Measurements from ENCODE around the gene IQCC.

IQCC gene

GRCh38 chr1:32201011-32201855 is 4.2 kb upstream of the IQCC start:
- Mint-ChIP-seq H3K9me3 (ENCODE audit: low read depth) (no peaks in the 10 kb centered on the region), H3K4me1 (ENCODE audit: low read depth) (peaks cover 54% of the 10 kb centered on the region), H3K27ac (peak overlapping the region; percentile 91), H3K4me3 (peak overlapping the region; percentile 89), H3K36me3 (peaks cover 5% of the 10 kb centered on the region), H3K27me3 (no peaks in the 10 kb centered on the region)

DNA sequence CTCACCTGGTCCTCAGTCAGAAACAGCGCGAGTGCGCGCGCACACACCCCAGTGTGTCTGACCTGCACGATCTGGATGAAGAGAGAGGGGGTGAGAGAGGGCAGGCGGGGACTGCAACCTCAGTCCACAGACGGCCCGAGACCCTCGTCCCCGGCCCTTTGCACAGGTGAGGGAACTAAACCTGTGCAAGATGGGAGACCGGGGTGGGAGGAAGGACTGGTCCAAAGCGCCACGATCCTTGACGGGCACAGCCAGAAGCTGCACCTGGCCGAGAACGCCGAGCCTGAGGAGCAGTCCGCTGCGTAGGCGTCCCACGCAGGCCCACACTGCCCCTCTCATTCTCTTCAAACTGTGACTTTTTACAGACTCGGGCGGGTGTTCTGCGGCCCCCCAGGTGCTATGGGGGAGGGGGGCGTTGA is 519 bp upstream of the IQCC start:
- no peaks in the 10 kb centered on the region for H3K9me3 Mint-ChIP-seq (ENCODE audit: low read depth)
- peak overlapping the region; percentile 89 for H3K4me3 Mint-ChIP-seq
- H3K27ac Mint-ChIP-seq = no peak overlapping the region
- peaks cover 36% of the 10 kb centered on the region for H3K4me1 Mint-ChIP-seq (ENCODE audit: low read depth)
- H3K27me3 Mint-ChIP-seq = no peaks in the 10 kb centered on the region
- no peaks in the 10 kb centered on the region for H3K36me3 Mint-ChIP-seq

- H3K4me3 Mint-ChIP-seq = no peak overlapping the region
These were observed 3.0 kb downstream of the IQCC start for GRCh38 chr1:32208469-32208868.

DNA sequence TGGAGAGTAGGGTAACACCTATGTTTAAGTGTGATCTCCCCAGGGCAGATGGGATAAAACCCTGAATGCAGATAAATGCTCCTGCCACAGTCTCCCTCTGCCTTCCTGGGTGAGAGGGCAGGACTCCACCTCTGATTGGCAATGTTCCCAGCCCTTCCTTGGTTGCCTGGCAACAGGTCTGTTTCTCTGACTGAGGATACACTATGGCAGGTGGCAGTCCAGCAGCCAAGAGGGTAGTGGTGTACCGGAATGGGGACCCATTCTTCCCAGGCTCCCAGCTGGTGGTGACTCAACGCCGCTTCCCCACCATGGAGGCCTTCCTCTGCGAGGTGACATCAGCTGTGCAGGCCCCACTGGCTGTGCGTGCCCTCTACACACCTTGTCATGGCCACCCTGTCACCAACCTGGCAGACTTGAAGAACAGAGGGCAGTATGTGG is 3.4 kb downstream of the IQCC start, which contains the start of gene DCDC2B:
Gene DCDC2B (plus strand): TSS at position 199 of the 438 bp plus-strand sequence. CDS start 5 bp downstream, at position 204.
- no peaks in the 10 kb centered on the region for H3K36me3 Mint-ChIP-seq
- peaks cover 9% of the 10 kb centered on the region for H3K4me1 Mint-ChIP-seq (ENCODE audit: low read depth)
- no peaks in the 10 kb centered on the region for H3K27me3 Mint-ChIP-seq
- H3K9me3 Mint-ChIP-seq (ENCODE audit: low read depth) = no peaks in the 10 kb centered on the region
- H3K4me3 Mint-ChIP-seq = no peak within 1 kb of the TSS
- H3K27ac Mint-ChIP-seq = no peak within 1 kb of the TSS

More at GRCh38 chr1:32208469-32208868, 3.0 kb downstream of the IQCC start:
- H3K27me3 Mint-ChIP-seq = no peaks in the 10 kb centered on the region
- H3K27ac Mint-ChIP-seq = no peak overlapping the region
- no peaks in the 10 kb centered on the region for H3K9me3 Mint-ChIP-seq (ENCODE audit: low read depth)
- H3K36me3 Mint-ChIP-seq = no peaks in the 10 kb centered on the region
- peaks cover 12% of the 10 kb centered on the region for H3K4me1 Mint-ChIP-seq (ENCODE audit: low read depth)

- Mint-ChIP-seq H3K27ac (no peak overlapping the region), H3K4me3 (no peak overlapping the region)
These were observed 10.4 kb downstream of the IQCC start for GRCh38 chr1:32215629-32216480.

DNA sequence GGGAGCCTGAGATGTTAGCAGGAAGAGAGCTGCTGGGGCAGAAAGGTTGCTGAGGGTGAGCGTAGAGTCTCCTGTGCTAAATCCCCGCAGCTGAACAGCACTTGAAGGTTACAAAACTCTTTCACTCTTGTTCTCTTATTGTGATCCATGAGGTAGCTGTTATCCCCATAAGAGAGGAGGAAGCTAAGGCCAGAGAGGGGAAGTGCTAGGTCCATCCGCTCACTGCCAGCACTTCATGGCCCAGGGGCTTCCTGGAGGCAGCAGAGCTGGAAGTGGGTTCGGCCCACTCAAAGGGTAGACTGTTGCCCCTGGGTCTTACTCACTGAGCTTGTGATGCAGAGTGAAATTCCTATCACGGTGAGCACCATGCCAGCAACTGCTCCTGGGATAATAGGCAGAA is 11.1 kb downstream of the IQCC start:
- Mint-ChIP-seq H3K4me1 (ENCODE audit: low read depth) (peaks cover 16% of the 10 kb centered on the region), H3K9me3 (ENCODE audit: low read depth) (no peaks in the 10 kb centered on the region), H3K4me3 (no peak overlapping the region), H3K36me3 (no peaks in the 10 kb centered on the region), H3K27ac (no peak overlapping the region), H3K27me3 (no peaks in the 10 kb centered on the region)

More at GRCh38 chr1:32215629-32216480, 10.4 kb downstream of the IQCC start:
- H3K36me3 Mint-ChIP-seq = no peaks in the 10 kb centered on the region
- peaks cover 10% of the 10 kb centered on the region for H3K4me1 Mint-ChIP-seq (ENCODE audit: low read depth)
- no peaks in the 10 kb centered on the region for H3K9me3 Mint-ChIP-seq (ENCODE audit: low read depth)
- H3K27me3 Mint-ChIP-seq = no peaks in the 10 kb centered on the region

DNA sequence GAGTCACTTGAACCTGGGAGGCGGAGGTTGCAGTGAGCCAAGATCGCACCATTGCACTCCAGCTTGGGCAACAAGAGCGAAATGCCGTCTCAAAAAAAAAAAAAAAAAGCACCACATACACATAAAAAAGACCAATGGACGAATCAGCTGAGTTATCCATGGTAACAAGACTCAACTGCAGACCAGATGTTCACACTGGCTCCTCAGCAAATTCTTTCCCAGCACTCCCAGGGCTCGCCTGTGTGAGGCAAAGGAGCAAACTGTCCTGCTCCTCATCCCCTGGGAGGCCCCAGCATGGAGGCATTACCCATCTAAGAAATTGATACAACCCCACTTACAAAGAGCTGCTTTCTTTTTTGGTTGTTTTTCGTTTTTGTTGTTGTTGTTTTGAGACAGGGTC is 13.6 kb downstream of the IQCC start:
- Mint-ChIP-seq H3K36me3 (peaks cover 2% of the 10 kb centered on the region), H3K27me3 (no peaks in the 10 kb centered on the region), H3K27ac (no peak overlapping the region), H3K4me3 (no peak overlapping the region), H3K9me3 (ENCODE audit: low read depth) (no peaks in the 10 kb centered on the region), H3K4me1 (ENCODE audit: low read depth) (peaks cover 26% of the 10 kb centered on the region)

DNA sequence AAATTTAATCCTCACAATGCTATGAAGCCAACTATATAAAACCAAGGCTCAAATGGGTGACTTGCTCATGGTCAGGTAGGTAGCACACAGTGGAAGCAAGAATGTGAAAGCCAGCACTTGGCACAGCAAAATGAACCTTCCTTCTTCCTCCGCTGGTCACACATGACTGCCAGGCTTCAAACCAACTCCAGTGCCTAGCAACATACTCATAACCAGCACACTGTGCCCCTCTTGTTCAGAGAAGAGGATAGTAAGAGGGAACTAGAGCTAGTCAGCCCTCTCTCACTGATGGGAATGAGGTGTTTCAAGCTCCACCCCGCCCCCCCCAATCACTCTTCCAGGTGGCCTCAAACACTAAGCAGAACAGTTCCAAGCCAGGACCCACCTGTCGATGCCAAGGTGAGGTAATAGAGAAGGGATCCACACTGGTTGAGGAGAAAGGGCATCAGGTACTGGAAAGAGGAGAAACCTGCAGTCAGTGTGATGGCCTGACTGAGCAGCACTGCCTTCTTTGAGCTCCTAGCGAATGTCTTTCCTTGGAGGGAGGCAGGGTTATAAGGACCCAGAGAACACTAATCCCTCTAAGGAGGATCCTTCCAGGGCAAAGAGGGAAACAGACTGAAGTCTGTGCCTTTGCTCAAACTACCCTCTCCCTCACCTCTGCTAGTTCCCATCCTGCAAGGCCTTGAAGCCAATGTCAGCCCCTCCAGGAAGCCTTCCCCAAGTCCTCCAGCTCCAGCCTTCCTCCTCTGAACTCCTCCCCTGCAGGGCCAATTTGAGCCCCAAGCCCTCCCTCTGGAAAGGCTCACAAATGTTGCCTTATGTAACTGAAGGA is 15.5 kb downstream of the IQCC start:
- Mint-ChIP-seq H3K36me3 (peaks cover 2% of the 10 kb centered on the region), H3K27ac (peak overlapping the region; percentile 70), H3K4me1 (ENCODE audit: low read depth) (peaks cover 32% of the 10 kb centered on the region)

DNA sequence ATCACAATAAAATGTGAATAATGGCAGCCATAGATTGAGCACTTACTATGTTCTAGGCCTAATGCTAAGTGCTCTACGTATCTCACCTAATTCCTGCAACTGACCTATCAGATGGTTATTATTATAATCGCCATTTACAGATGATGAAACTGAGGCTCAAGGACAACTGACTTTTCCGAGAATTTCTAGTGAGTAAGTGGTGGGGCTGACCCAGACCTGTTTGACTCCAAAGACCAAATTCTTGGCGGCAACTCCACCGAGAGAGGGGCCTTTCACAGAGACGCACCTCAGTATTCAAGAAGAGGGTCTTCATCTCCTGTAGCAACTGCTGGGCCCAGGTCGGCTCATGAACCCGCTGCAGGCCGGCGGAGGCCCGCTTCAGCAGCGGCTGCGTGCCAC is 16.1 kb downstream of the IQCC start:
- Mint-ChIP-seq H3K36me3 (peaks cover 2% of the 10 kb centered on the region), H3K9me3 (ENCODE audit: low read depth) (no peaks in the 10 kb centered on the region), H3K4me3 (peak overlapping the region; percentile 97), H3K4me1 (ENCODE audit: low read depth) (peaks cover 32% of the 10 kb centered on the region), H3K27me3 (no peaks in the 10 kb centered on the region), H3K27ac (peak overlapping the region; percentile 70)

More for the DNA sequence above, 15.5 kb downstream of the IQCC start:
- H3K4me3 Mint-ChIP-seq = peak overlapping the region; percentile 97
- no peaks in the 10 kb centered on the region for H3K9me3 Mint-ChIP-seq (ENCODE audit: low read depth)
- no peaks in the 10 kb centered on the region for H3K27me3 Mint-ChIP-seq

- peak within 1 kb of the TSS; percentile 97 for H3K4me3 Mint-ChIP-seq
- peaks cover 2% of the 10 kb centered on the region for H3K36me3 Mint-ChIP-seq
- H3K27ac Mint-ChIP-seq = peak within 1 kb of the TSS; percentile 98
- H3K27me3 Mint-ChIP-seq = no peaks in the 10 kb centered on the region
- H3K4me1 Mint-ChIP-seq (ENCODE audit: low read depth) = peaks cover 32% of the 10 kb centered on the region
- no peaks in the 10 kb centered on the region for H3K9me3 Mint-ChIP-seq (ENCODE audit: low read depth)
These were observed 16.7 kb downstream of the IQCC start, which contains the start of the genes EIF3I and TMEM234 for GRCh38 chr1:32221980-32222755. Gene EIF3I (plus strand): TSS chr1:32222407. CDS start chr1:32222442, 35 bp downstream. Gene TMEM234 (minus strand): TSS chr1:32222353. CDS start chr1:32222322, 31 bp downstream.

DNA sequence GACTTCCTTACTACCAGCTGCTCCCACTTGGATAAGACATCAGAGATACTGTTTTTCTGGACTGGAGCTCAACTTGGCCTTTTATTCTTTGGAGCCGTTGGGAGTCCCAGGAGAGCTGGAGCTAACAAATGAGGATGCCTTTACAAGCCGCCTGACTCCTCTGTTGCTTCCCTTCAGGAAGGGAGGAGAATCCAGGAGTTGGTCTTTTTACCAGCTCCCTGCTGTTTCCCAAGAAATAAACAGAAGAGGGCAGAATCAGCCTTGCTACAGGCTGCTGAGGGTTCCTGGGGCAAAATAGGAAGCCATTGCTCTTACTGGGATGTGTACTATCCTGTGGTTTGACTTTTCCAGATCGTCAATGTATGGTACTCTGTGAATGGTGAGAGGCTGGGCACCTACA is 18.2 kb downstream of the IQCC start:
- peaks cover 4% of the 10 kb centered on the region for H3K36me3 Mint-ChIP-seq
- H3K27me3 Mint-ChIP-seq = no peaks in the 10 kb centered on the region
- peak overlapping the region; percentile 97 for H3K4me3 Mint-ChIP-seq
- H3K9me3 Mint-ChIP-seq (ENCODE audit: low read depth) = no peaks in the 10 kb centered on the region
- peaks cover 32% of the 10 kb centered on the region for H3K4me1 Mint-ChIP-seq (ENCODE audit: low read depth)
- H3K27ac Mint-ChIP-seq = peak overlapping the region; percentile 98

DNA sequence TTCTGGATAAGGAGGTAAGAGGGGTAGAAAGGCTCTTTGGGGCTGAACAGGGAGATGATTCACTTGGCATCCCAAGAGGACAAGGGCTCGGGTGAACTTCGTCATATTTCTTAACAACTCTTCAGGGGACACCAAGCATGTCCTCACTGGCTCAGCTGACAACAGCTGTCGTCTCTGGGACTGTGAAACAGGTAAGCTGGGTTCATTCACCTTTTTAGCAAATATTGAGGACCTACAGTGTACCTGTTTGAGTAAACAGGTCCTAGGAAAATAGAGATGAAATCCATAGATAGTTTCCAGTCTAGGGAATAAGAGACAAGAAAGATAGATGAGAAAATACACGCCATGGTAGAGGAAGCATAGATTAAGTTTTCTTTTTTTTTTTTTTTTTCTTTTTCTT is 18.8 kb downstream of the IQCC start:
- peak overlapping the region; percentile 85 for H3K27ac Mint-ChIP-seq
- peaks cover 5% of the 10 kb centered on the region for H3K36me3 Mint-ChIP-seq
- no peaks in the 10 kb centered on the region for H3K9me3 Mint-ChIP-seq (ENCODE audit: low read depth)
- no peaks in the 10 kb centered on the region for H3K27me3 Mint-ChIP-seq
- H3K4me3 Mint-ChIP-seq = peak overlapping the region; percentile 97
- peaks cover 31% of the 10 kb centered on the region for H3K4me1 Mint-ChIP-seq (ENCODE audit: low read depth)

DNA sequence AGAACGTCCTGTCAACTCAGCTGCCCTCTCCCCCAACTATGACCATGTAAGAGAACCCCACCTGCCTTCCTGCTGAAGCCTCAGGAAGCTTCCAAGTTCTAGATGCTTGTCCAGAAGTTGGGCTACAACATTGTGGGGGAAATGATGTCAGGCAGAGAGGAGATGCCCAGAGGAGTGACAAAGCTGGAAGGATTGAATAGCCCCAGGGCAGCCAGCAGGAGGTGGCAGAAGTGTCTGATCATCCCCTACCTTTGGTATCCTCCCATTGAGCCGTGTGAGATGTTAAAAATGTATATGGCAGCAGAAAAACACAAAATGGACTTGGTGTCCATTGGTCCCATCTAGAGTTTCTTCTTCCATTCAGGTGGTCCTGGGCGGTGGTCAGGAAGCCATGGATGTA is 23.3 kb downstream of the IQCC start:
- Mint-ChIP-seq H3K4me3 (no peak overlapping the region), H3K27ac (peak overlapping the region; percentile 22)

More for the DNA sequence above, 23.3 kb downstream of the IQCC start:
- Mint-ChIP-seq H3K9me3 (ENCODE audit: low read depth) (no peaks in the 10 kb centered on the region), H3K4me1 (ENCODE audit: low read depth) (peaks cover 13% of the 10 kb centered on the region), H3K36me3 (peaks cover 11% of the 10 kb centered on the region), H3K27me3 (no peaks in the 10 kb centered on the region)
